H1 (cell line): ENCODE results near the gene XKR8. TPM values are rescaled to one million over a fixed set of nuclear protein-coding genes. Genes with fewer than 3 reads are reported as not detected.

Experiments
- CTCF ChIA-PET: fragments of 300-600 bp; sonication (Branson Sonifier 250); formaldehyde crosslinking; loops from one replicate; lab custom pipeline; 2021; ENCODE audit not compliant: partially characterized antibody; lab: Charles Lee
- POLR2A ChIA-PET: fragments of 300-600 bp; sonication (Branson Sonifier 250); formaldehyde crosslinking; loops from one replicate; lab custom pipeline; 2021; ENCODE audit warnings: inconsistent platforms; ENCODE audit not compliant: partially characterized antibody; lab: Charles Lee
- DNase-seq, 2 experiments: peaks; one replicate each; pipeline versions ENCODE4 v3.0.0 to v3.0.0-alpha.2; 2010 to 2022; ENCODE audit warnings: low spot score in 2 of 2, low read depth in 1 of 2, mixed read lengths in 1 of 2
- FAIRE-seq: peaks from 2 replicates; lab custom pipeline; 2011; peaks lifted over from hg19 to GRCh38; lab: Jason Lieb, UNC
- H2AFZ ChIP-seq: 2 replicates; pipeline ENCODE4 v1.8.1; 2012; ENCODE audit warnings: low read length, inconsistent platforms
- H2AK5ac ChIP-seq: 2 replicates; pipeline ENCODE4 v1.6.1; 2013; ENCODE audit warnings: low read depth, low read length
- H2BK120ac ChIP-seq: replicated peaks from 2 replicates; pipeline ENCODE3; 2013; ENCODE audit warnings: low read depth, low read length, inconsistent platforms
- H2BK12ac ChIP-seq: 2 replicates; pipeline ENCODE4 v1.6.1; 2013; ENCODE audit warnings: low read depth, low read length
- H2BK15ac ChIP-seq: 2 replicates; pipeline ENCODE4 v1.6.1; 2013; ENCODE audit warnings: low read length
- H2BK20ac ChIP-seq: 2 replicates; pipeline ENCODE4 v1.6.1; 2013; ENCODE audit warnings: low read length
- H2BK5ac ChIP-seq: 2 replicates; pipeline ENCODE4 v1.6.1; 2013; ENCODE audit warnings: low read depth, low read length
- H3K14ac ChIP-seq: 2 replicates; pipeline ENCODE4 v1.6.1; 2013; ENCODE audit warnings: inconsistent platforms; ENCODE audit not compliant: insufficient read length
- H3K18ac ChIP-seq: 2 replicates; pipeline ENCODE4 v1.6.1; 2013; ENCODE audit warnings: low read length; ENCODE audit errors: extremely low read depth
- H3K23ac ChIP-seq: 2 replicates; pipeline ENCODE4 v1.6.1; 2013; ENCODE audit warnings: inconsistent platforms; ENCODE audit not compliant: insufficient read length
- H3K23me2 ChIP-seq: 2 replicates; pipeline ENCODE4 v1.6.1; 2013; ENCODE audit warnings: low read depth, low read length
- H3K27ac ChIP-seq: 2 replicates; pipeline ENCODE4 v1.6.1; 2011; ENCODE audit warnings: low read depth, low read length, inconsistent platforms
- H3K27me3 ChIP-seq, 4 experiments: replicated peaks in 1 of 4; 1 replicate in 1 of 4; 2 replicates in 3 of 4; pipeline versions ENCODE4 v1.6.1 to v1.8.1; 2011 to 2013; ENCODE audit warnings: low read length in 3 of 4, mild to moderate bottlenecking in 3 of 4, inconsistent platforms in 2 of 4, mixed read lengths in 2 of 4, moderate library complexity in 1 of 4; ENCODE audit not compliant: control insufficient read depth in 3 of 4, insufficient read depth in 3 of 4; ENCODE audit errors: extremely low read depth in 1 of 4
- H3K36me3 ChIP-seq, 4 experiments: 2 replicates each; pipeline versions ENCODE4 v1.6.1 to v1.8.1; 2011 to 2013; ENCODE audit warnings: mild to moderate bottlenecking in 4 of 4, low read length in 3 of 4, moderate library complexity in 2 of 4, control low read depth in 1 of 4, inconsistent platforms in 1 of 4; ENCODE audit not compliant: insufficient read depth in 4 of 4, control insufficient read depth in 2 of 4
- H3K4ac ChIP-seq: replicated peaks from 2 replicates; pipeline ENCODE3; 2013; ENCODE audit warnings: low read length, low read depth, mixed read lengths, inconsistent platforms; ENCODE audit not compliant: insufficient read length
- H3K4me1 ChIP-seq, 4 experiments: replicated peaks in 1 of 4; 1 replicate in 1 of 4; 2 replicates in 3 of 4; pipeline versions ENCODE4 v1.6.1 to v1.8.1; 2011 to 2013; ENCODE audit warnings: low read length in 3 of 4, inconsistent platforms in 2 of 4, mixed read lengths in 1 of 4; ENCODE audit not compliant: insufficient read depth in 4 of 4, control insufficient read depth in 3 of 4
- H3K4me2 ChIP-seq, 2 experiments: 2 replicates each; pipeline versions ENCODE4 v1.6.1 to v1.8.1; 2011 to 2013; ENCODE audit warnings: low read depth in 2 of 2, low read length in 2 of 2, control low read depth in 1 of 2, inconsistent platforms in 1 of 2, mild to moderate bottlenecking in 1 of 2; ENCODE audit not compliant: insufficient read depth in 1 of 2
- H3K4me3 ChIP-seq, 4 experiments: fragments of 200-600, 300-600 bp in 1 of 4; sonication (generic), shearing (Covaris generic), sonication (Bioruptor Twin) in 1 of 4; 2 replicates each; pipeline versions ENCODE4 v1.5.1 to v1.8.1; 2011 to 2016; ENCODE audit warnings: low read length in 4 of 4, low read depth in 3 of 4, control low read depth in 2 of 4, inconsistent platforms in 2 of 4, mild to moderate bottlenecking in 2 of 4, mixed read lengths in 1 of 4, moderate library complexity in 1 of 4; ENCODE audit not compliant: insufficient read depth in 2 of 4; ENCODE audit errors: extremely low read depth in 1 of 4
- H3K56ac ChIP-seq: replicated peaks from 2 replicates; pipeline ENCODE3; 2013; ENCODE audit warnings: low read depth, mild to moderate bottlenecking, mixed read lengths, low read length, inconsistent platforms; ENCODE audit not compliant: insufficient read length
- H3K79me1 ChIP-seq: 2 replicates; pipeline ENCODE4 v1.6.1; 2013; ENCODE audit warnings: low read depth, low read length, control low read depth
- H3K79me2 ChIP-seq, 2 experiments: 2 replicates each; pipeline versions ENCODE4 v1.6.1 to v1.8.1; 2012 to 2013; ENCODE audit warnings: low read length in 2 of 2, mild to moderate bottlenecking in 2 of 2, inconsistent platforms in 1 of 2; ENCODE audit not compliant: insufficient read depth in 2 of 2, control insufficient read depth in 1 of 2
- H3K9ac ChIP-seq, 4 experiments: replicated peaks in 1 of 4; 1 replicate in 1 of 4; 2 replicates in 3 of 4; pipeline versions ENCODE4 v1.6.1 to v1.8.1; 2011 to 2013; ENCODE audit warnings: low read depth in 3 of 4, low read length in 3 of 4, control low read depth in 2 of 4, mild to moderate bottlenecking in 2 of 4, moderate library complexity in 2 of 4, inconsistent platforms in 1 of 4; ENCODE audit errors: extremely low read depth in 1 of 4
- H3K9me3 ChIP-seq, 2 experiments: 2 replicates each; pipeline versions ENCODE4 v1.6.1 to v1.8.1; 2012 to 2013; ENCODE audit warnings: mild to moderate bottlenecking in 2 of 2, moderate library complexity in 2 of 2, control low read depth in 1 of 2, inconsistent platforms in 1 of 2, low read depth in 1 of 2, low read length in 1 of 2, mixed read lengths in 1 of 2; ENCODE audit not compliant: insufficient read depth in 2 of 2
- H4K20me1 ChIP-seq, 2 experiments: replicated peaks in 1 of 2; 2 replicates each; pipeline versions ENCODE3 to v1.8.1; 2011 to 2013; ENCODE audit warnings: inconsistent platforms in 2 of 2, low read length in 2 of 2, mild to moderate bottlenecking in 1 of 2; ENCODE audit not compliant: insufficient read depth in 2 of 2, control insufficient read depth in 1 of 2
- H4K5ac ChIP-seq: 2 replicates; pipeline ENCODE4 v1.6.1; 2013; ENCODE audit warnings: low read length, low read depth, mixed read lengths, inconsistent platforms; ENCODE audit not compliant: insufficient read length
- H4K8ac ChIP-seq: 2 replicates; pipeline ENCODE4 v1.8.0; 2013; ENCODE audit warnings: mild to moderate bottlenecking, moderate library complexity, low read length, inconsistent platforms; ENCODE audit not compliant: insufficient read depth; ENCODE audit errors: extremely low read depth
- H4K91ac ChIP-seq: replicated peaks from 2 replicates; pipeline ENCODE3; 2013; ENCODE audit warnings: low read length, mixed read lengths, inconsistent platforms; ENCODE audit not compliant: insufficient read length
- CEBPB ChIP-seq: IDR thresholded peaks from 2 replicates; pipeline ENCODE4 v1.6.1; 2012; ENCODE audit warnings: low read depth, low read length
- EGR1 ChIP-seq: IDR thresholded peaks from 2 replicates; pipeline ENCODE4 v1.6.1; 2011; ENCODE audit warnings: low read depth, low read length, borderline replicate concordance
- FOSL1 ChIP-seq: IDR thresholded peaks from 2 replicates; pipeline ENCODE4 v1.6.1; 2011; ENCODE audit warnings: mild to moderate bottlenecking, low read depth, low read length, moderate library complexity; ENCODE audit not compliant: insufficient read depth
- JUND ChIP-seq: IDR thresholded peaks from 2 replicates; pipeline ENCODE4 v1.6.1; 2011; ENCODE audit warnings: mild to moderate bottlenecking, improper control_type of control experiment, low read length
- KDM5A ChIP-seq: fragments of 200-600 bp; IDR thresholded peaks from 2 replicates; pipeline ENCODE4 v1.7.1; 2012; ENCODE audit warnings: mild to moderate bottlenecking, low read length, inconsistent platforms, mixed read lengths
- MAX ChIP-seq: IDR thresholded peaks from 2 replicates; pipeline ENCODE4 v1.6.1; 2012; ENCODE audit warnings: inconsistent platforms
- RFX5 ChIP-seq: IDR thresholded peaks from 2 replicates; pipeline ENCODE4 v1.6.1; 2011; ENCODE audit warnings: low read depth, low read length, improper control_type of control experiment, borderline replicate concordance
- SRF ChIP-seq: IDR thresholded peaks from 2 replicates; pipeline ENCODE4 v1.6.1; 2011; ENCODE audit warnings: mild to moderate bottlenecking, low read depth, low read length, moderate library complexity
- TAF1 ChIP-seq: IDR thresholded peaks from 2 replicates; pipeline ENCODE4 v1.6.1; 2011; ENCODE audit warnings: mild to moderate bottlenecking, low read depth, low read length
- ZNF274 ChIP-seq: IDR thresholded peaks from 2 replicates; pipeline ENCODE4 v1.7.0; 2012; ENCODE audit warnings: low read length, borderline replicate concordance; ENCODE audit errors: extremely low read depth
- WGBS, 2 experiments: shearing (Covaris generic) in 1 of 2; methylation state at CpG; one replicate each; pipeline versions ENCODE4 v1.1.6 to v1.1.7; 2013 to 2015; ENCODE audit warnings: low lambda C conversion rate in 2 of 2, mixed read lengths in 2 of 2, inconsistent platforms in 1 of 2, low coverage in 1 of 2, missing lambda C conversion rate in 1 of 2; ENCODE audit not compliant: insufficient replicate concordance in 2 of 2, insufficient coverage in 1 of 2, insufficient read length in 1 of 2; ENCODE audit errors: extremely low coverage in 1 of 2, missing lambda C conversion rate in 1 of 2; 5-methylcytosine and 5-hydroxymethylcytosine counted together
- polyA plus RNA-seq, 7 experiments: library from polyadenylated mRNA; depleted of rRNA in 3 of 7; stranded (reverse) in 5 of 7; unstranded in 2 of 7; fragments of >200 nt in 5 of 7; fragments of 200-250 nt in 2 of 7; gene quantifications; 1 replicate in 5 of 7; 2 replicates in 1 of 7; 4 replicates in 1 of 7; pipeline versions ENCODE4 v1.2.1 to v1.2.3, GENCODE V29; 2011 to 2013; ENCODE audit warnings: missing spikeins in 2 of 7, mixed read lengths in 2 of 7
- total RNA-seq: library from RNA; stranded (reverse); fragmentation: NEBNext Ultra II Directional; extraction: Animal tissue kit (Norgen Biotek cat#: 25700); gene quantifications from 2 replicates; pipeline ENCODE4 v1.2.1, GENCODE V29; 2021

XKR8 gene
- total and polyA plus RNA-seq, 2 of the 8 experiments (the other 6 are each of a cell fraction or from before 2014, with no cell fraction given), result 14.2 to 16.3 TPM

- no peak overlapping the region for H3K27ac ChIP-seq
- H3K9ac ChIP-seq, result no peak overlapping the region
- peaks cover 0 to 6% of the 10 kb centered on the region in 2 experiments; a peak in 1 of 4 replicates for H3K79me2 ChIP-seq
- CTCF ChIA-PET, result interaction anchor here (0.6 to 2.9 kb wide), 5 partner anchors 9 to 87 kb away, joined by 3 to 16 read pairs (median 9); no protein-coding TSS in a partner anchor
- peaks cover 0 to 2% (median under 1%) of the 10 kb centered on the region in 4 experiments; a peak in 1 of 7 replicates for H3K4me1 ChIP-seq
- no peak overlapping the region for H3K4ac ChIP-seq
- H4K91ac ChIP-seq, result no peak overlapping the region
- H2BK120ac ChIP-seq, result no peak overlapping the region
- H3K9me3 ChIP-seq, result no peaks in the 10 kb centered on the region
- no peaks in the 10 kb centered on the region for H3K27me3 ChIP-seq
- no peak overlapping the region for H3K4me2 ChIP-seq
- no peaks in the 10 kb centered on the region for H3K23me2 ChIP-seq
- WGBS, 2 experiments, result 93% methylated on average over 5 of the region's 5 CpGs; no CpG with 5 or more reads in 1 of the 2 experiments
- peaks cover 0 to 10% of the 10 kb centered on the region in 2 experiments for H4K20me1 ChIP-seq
- H3K56ac ChIP-seq, result no peak overlapping the region
- TF ChIP-seq TAF1 (no peak), ZNF274 (no peak), CEBPB (no peak), EGR1 (no peak), KDM5A (no peak), MAX (no peak), SRF (no peak), RFX5 (no peak), FOSL1 (no peak), JUND (no peak)
- H3K4me3 ChIP-seq, result no peak overlapping the region
- no peak overlapping the region for H4K8ac ChIP-seq
- H3K18ac ChIP-seq, result no peak overlapping the region
- H3K14ac ChIP-seq, result no peak overlapping the region
- H2BK20ac ChIP-seq, result no peak overlapping the region
- no peak for FAIRE-seq
- H2AFZ ChIP-seq, result no peak overlapping the region
- no peak overlapping the region for H4K5ac ChIP-seq
- H2BK12ac ChIP-seq, result no peak overlapping the region
- peaks cover 10% of the 10 kb centered on the region; the same call in 1 of the 2 replicates for H3K79me1 ChIP-seq
- no peak overlapping the region for H2BK15ac ChIP-seq
- DNase-seq, result no peak
- no peak overlapping the region for H2BK5ac ChIP-seq
- H3K36me3 ChIP-seq, result peaks cover 20 to 38% (median 27%) of the 10 kb centered on the region in 4 experiments
- POLR2A ChIA-PET, result interaction anchor here (0.6 to 4.9 kb wide), 7 partner anchors 9 to 115 kb away, joined by 3 to 28 read pairs (median 4); partner anchors contain the start of genes PPP1R8, SMPDL3B and XKR8
- H2AK5ac ChIP-seq, result no peak overlapping the region
- no peak overlapping the region for H3K23ac ChIP-seq
These were observed 14.8 kb upstream of the XKR8 start for GRCh38 chr1:27945020-27945419.
